HuH-7 (cell line): ENCODE data around the gene MMAA.
"Not testable (repeated sequence)": the region's sequence is repeated elsewhere in the genome, so short reads cannot be mapped to it uniquely, and the experiment has no call there.

Experiments
- DNase-seq: peaks from one replicate; pipeline ENCODE4 v3.0.0; 2011; ENCODE audit warnings: low spot score

MMAA gene

DNA sequence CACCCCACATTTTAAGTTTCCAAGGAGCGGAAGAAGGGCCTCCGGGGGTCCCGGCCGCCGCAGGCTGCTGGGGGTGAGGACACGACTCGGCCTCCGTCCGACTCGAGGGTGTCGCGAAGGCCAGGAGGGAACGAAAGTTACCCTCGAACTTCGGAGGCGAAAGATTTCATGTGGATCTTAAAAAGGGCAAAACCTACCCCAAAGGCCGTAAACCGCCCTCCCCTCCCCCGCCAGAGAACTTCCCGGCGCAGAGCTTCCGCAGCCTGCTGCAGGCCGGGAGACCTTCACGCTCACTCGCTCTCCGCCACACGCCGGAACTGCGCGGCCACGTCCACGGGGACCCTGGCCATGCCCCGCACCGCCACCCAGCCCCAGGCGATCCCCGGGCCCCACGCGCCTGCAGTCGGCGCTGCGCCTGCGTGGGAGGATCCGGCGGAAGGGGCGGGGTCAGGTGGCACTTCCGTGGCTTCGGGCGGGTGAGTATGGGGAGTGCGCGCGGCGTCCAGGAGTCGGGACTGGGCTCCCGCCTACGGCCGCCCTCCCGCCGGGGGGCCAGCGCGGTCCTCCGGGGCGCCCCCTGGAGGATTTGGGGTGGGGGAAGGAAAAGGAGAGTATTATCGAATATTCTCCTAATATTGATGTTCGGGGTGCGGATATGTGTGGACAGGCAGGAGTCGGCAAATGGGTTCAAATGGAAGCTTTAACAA lies at the start of gene MMAA:
Gene MMAA (plus strand): TSS at position 454 of the 707 bp plus-strand sequence. CDS start 19,755 bp downstream, outside the sequence.
- DNase-seq: peak; percentile 90

DNA sequence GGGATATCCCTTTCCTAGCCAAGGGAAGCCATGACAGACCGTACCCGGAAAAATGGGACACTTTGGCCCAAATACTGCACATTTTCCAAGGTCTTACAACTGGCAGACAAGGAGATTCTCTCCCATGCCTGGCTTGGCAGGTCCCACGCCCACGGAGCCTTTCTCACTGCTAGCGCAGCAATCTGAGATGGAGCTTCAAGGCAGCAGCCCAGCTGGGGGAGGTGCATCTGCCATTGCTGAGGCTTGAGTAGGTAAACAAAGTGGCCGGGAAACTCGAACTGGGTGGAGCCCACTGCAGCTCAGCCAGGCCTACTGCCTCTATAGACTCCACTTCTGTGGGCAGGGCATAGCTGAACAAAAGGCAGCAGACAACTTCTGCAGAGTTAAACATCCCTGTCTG lies 44.6 kb upstream of the MMAA start:
- DNase-seq: not testable (repeated sequence)

DNA sequence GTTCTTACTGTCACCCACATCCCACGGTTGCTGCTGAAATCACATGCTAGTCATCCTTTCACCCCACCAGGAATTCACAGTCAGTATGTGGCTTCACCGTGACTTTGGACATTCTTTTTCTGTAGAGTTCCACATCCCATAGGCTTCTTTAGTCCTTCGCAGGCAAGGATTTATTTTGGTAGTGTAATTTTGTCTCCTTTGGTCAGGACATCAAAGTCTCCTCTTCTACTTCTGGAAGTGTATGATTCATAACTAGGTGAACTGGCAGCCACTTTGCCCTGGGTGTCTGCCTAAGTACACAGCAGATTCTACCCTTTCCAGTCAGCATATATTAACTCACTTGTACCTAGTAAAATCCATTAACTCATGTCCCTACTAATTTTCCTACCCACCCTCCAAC lies 38.3 kb upstream of the MMAA start:
- DNase-seq: no peak

DNA sequence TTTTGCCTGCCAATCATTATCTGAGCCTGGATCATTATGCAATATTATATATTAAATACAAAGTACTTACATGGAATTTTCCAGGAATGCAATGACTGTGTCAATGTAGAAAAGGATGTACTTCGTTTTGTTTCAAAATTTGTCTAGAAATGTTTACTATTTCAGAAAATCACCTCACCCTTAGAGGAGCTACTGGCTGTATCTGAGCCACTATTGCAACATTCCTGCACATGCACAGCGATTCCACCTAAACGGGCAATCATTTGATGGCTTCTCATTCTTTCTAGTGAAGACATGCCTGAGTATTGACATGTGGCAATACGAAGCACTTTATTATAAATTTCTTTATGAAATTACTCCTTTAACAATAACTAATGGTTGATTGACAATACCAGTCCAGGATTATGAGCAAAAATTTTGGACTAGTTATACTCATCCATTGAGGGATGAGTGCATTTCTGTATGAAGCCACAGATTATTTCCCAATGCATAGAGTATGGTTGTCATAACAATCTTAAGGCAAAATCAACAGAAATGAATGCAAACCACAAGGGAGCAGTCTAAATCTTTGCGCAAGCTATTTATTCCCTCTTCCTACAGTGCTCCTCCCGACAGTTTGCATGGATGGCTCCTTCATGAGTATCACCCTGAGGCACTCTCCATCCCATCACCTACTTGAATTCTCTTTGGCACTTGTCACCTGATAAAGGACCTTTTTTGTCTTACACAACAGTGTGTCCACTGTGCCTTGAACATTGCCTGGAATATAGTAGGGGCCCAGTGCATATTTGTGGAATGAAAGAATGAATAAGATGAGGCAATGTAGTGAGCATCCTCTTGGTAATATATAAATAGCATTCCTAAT lies 35.8 kb upstream of the MMAA start:
- no peak for DNase-seq

DNA sequence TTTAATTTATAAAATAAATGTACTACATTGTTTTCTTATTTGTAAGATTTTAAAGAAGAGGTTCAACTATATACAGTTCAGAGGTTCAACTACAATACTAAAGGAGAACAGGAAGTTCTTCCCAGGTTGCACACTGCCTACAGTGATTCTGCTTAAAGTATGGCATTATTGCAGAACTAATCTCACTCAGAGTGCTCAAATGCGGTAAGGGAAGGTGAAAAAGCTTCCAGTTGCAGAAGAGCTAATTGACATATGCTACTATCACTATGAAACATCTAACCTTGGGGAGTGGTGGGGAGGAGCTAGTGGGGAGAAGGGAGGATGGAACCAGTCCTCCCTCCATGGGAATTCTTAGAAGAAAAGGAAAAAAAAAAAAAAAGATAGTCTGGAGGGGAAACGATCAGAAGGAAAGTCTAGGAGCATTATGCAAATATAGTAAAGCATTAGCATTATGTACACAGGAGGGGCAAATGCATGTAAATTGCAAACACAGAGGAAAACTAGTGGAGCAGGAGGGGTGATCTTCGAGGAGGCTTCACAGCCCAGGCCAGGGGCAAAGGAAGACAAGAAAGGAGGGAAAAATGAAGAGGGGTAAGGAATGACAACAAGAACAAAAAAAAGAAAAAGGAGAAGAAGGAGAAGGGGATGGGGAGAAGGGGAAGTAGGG lies 32.0 kb upstream of the MMAA start:
- DNase-seq: no peak

DNA sequence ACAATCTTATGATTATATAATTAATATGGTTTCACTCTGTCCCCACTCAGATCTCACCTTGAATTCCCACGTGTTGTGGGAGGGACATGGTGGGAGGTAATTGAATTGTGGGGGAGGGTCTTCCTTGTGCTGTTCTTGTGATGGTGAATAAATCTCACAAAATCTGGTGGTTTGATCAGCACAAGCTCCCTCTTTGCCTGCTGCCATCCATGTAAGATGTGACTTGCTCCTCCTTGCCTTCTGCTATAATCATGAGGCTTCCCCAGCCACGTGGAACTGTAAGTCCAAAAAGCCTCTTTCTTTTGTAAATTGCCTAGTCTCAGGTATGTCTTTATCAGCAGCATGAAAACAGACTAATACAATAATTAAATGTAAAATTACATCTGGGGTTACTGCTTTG lies 29.8 kb upstream of the MMAA start:
- DNase-seq: not testable (repeated sequence)

DNA sequence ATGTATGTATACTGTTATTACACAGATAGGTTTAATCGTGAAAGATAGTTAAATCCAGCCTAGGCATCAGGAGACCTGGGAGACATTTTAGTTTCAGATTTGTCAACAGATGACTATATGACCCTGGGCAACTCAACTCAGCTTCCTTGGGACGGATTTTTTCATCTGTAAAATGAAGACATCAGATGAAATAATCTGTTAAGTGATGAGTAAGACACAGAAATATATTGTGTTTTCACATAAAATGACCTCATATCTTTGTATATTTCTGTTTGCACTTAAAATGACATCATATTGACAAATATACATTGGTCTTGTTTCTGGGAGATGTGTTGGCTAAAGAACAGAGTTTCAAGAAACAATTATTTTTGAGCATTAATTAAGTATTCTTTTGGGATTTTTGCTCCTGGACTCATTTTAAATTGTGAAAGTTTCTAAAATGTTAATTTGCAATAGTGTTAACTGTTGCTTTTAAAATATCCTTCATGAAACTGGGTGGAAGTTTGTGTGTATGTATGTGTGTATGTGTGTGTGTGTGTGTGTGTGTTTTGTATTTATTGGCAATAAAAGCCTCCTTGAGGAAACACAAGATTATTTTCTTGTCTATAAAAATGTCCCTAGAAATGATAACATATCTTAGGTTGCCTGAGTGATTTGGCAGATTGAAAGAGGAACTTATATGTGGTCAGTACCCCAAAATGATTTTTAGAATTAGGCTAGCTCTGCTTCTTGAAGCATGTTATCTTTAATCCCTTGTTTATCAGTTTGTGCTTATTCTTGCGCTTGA lies 29.1 kb upstream of the MMAA start:
- DNase-seq: no peak

DNA sequence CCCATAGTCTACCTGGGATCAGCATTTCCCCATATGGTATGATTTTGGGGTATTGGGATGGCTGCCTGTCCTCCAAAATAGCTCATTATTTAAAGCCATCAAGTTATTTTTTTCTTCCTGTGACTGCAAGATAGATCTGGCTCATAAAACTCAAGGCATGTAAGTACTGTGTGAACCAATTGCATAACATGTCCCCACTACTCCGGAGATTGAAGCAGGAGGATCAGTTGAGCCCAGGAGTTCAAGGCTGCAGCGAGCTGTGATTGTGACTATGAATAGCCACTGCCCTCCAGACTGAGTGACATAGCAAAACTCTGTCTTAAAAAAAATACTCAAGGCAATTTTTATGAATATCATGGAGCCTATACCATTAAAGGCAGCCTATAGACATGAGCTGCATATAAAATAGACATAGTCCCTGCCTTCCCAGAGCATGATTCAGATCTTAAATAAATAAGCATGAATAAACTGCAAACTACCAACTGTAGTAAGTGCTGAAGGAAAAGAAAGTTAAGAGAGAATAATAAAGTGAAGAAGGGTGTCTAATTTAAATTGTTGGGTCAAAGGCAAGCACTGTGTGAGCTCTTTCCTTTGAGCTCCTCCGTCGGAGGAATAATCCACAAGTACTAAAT lies 16.9 kb upstream of the MMAA start:
- DNase-seq: no peak

DNA sequence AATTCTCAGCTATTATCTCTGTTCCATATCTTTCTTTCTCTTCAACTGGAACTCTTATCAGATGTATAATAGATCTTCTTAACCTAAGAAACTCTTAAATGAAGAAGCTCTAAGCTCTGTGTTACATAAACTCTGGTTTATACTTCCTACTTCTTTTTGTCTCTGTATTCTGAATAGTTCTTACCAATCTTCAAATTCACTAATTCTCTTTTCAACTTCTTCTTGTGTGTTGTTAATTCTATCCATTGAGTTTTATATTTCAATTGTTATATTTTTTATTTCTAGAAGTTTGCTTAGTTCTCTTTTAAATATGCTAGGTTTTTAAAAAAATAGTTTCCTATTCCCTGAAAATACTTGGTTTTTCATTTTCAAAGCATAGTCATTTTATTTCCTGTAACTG lies 13.2 kb upstream of the MMAA start:
- no peak for DNase-seq

DNA sequence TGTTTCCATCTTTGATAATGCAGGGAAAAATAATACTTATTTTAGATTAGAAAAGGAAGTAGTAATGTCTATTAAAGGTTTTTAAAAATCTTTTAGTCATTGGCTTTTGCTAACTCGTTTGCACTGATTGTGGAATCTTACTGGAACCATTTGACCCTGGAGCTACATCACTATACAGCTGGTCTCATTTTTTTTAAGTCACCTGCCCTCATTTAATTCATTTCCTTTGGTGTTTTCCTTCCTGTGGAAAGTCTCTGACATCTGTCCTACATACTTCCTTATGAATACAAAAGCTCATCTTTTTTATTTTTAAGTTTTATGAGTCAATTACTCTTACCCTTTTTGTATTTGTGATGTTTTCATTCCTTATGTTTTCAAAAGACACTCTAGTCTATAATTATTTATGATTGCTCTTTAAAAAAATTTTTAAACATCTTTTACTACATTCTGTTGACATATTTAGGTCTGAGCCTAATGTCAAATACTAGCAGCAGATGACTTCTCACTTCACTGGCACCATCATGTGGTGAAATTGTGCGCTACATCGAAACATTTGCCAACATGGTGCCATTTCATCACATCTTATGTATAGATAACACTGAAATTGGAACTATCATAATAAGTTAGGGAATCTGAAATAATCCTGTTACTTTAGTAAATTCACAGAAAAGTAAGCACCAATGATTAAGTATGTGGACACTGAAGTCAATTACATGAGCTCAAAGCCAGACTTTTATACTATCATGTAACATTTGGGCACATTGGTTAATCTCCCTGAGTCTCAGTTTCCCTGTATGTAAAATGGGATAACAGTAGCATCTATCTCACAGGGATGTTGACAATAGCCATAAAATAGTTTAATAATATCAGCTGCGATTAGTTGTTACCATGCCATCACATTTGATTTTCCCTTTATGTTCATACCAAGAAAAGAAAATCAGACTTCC lies 9.4 kb upstream of the MMAA start:
- DNase-seq: peak; percentile 8

DNA sequence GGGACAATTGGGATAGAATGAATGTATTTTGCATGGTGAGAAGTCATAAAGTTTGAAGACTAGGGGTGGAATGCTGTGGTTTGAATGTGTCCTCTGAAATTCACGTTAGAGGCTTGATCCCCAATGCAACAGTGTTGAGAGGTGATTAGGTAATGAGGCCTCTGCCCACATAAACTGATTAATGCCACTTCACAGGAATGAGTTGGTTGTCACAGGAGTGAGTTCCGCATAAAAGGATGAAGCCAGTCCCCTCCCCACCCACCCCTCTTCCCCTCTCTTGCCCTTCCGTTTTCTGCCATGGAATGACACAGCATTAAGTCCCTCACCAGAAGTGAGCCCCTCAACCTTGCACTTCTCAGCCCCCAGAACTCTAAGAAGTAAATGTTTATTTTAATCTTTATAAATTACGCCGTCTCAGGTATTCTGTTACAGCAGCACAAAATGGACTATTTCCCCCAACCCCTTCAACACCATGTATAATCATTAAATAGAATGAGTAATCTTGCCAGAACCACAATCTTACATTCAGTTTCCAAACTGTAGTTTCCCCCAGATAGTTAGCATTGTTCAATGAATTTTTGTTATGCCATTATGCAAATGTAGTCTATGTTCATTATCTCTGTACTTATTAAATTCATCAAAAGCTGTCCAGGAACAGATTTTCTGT lies 5.5 kb upstream of the MMAA start:
- DNase-seq: no peak

DNA sequence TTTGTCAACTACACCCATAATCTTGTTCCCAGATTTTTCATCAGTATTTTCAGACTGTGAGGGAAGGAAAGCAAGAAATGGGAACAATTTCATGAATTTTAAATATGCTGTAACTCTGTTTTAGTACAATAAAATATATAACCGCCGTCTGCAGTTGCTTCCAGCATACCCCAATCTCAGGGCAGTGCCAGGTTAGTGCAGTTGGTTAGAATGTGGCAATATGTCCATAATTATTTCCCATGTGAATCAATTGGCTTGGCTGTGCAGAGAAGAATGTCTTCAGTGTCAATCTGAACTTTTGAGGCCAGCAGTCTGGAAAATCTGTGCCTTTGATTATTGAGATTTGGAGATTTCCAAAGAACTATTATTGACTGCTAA lies 5.0 kb upstream of the MMAA start:
- DNase-seq: no peak

DNA sequence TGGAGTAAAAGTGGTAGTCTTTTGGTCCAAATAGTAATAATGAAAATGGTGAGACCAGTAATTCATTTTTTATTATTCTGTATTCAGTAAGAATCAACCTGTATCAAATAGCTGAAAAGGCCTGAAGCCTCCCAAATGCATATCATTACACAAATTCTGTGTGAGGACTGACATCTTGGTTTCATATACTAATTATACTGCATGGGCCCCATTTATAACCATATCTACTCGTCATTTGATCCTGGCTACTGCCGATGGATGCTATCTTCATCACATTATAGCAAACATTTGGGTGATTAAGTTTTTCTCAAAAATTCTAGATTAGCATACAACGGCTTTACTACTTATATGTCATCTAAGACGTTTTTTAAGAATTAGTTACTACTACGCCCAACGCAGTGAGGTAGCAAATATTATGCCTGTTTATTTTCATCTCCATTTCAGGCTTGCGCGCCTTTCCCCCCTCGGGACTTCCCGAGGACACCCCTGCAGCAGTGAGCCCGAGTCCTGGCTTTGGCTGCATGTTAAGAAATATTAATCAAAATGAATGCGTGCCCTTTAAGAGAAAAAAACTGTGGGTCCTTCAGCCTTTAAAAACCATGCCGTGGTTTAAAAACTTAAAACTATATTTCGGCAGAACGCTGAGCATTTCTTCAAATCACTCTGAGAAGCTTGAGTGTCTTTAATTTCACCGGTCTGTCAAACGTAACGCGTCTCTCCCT lies 814 bp upstream of the MMAA start:
- no peak for DNase-seq

DNA sequence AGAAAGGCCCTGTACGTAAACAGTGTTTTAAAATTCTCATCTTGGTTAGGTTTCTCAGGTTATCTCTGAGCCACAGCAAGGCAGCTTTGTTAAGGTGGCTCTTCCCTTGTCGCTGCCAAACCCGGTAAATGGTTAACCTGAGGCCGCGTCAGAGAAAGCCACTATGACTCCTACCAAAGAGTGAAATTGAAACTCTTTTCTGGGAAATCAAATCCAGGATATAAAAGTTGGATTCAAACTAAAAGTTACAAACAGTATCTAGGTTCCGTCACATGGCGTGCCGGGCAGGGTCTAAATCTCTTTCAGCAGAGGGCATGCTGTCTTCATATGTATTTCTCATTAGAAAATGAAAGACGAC lies 433 bp downstream of the MMAA start:
- peak; percentile 55 for DNase-seq

DNA sequence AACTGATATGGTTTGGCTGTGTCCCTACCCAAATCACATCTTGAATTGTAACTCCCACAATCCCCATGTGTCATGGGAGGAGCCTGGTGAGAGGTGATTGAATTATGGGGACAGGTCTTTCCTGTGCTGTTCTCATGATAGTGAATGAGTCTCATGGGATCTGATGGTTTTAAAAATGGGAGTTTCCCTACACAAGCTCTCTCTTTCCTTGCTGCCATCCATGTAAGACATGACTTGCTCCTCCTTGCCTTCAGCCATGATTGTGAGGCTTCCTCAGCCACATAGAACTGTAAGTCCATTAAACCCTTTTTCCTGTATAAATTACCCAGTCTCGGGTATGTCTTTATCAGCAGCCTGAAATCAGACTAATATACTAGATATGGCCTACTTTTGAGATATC lies 2.9 kb downstream of the MMAA start:
- not testable (repeated sequence) for DNase-seq

DNA sequence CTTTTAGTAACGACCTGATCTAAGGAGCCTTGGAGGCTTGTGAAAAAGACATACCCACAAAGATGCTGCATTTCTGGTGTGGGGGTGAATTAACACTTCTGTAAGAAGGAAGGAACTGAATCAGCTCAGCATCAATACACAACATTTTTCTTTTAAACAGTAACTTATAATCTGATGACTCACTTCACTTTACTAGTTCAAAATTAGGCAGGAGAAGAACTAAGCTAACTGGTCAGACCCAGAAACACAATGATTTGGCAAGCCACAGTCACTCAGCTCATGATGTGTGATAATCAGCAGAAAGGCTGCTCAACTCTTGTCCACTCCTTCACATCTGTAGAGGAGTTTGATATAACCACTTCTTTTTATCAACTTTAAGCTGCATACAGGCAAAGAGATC lies 4.6 kb downstream of the MMAA start:
- no peak for DNase-seq

DNA sequence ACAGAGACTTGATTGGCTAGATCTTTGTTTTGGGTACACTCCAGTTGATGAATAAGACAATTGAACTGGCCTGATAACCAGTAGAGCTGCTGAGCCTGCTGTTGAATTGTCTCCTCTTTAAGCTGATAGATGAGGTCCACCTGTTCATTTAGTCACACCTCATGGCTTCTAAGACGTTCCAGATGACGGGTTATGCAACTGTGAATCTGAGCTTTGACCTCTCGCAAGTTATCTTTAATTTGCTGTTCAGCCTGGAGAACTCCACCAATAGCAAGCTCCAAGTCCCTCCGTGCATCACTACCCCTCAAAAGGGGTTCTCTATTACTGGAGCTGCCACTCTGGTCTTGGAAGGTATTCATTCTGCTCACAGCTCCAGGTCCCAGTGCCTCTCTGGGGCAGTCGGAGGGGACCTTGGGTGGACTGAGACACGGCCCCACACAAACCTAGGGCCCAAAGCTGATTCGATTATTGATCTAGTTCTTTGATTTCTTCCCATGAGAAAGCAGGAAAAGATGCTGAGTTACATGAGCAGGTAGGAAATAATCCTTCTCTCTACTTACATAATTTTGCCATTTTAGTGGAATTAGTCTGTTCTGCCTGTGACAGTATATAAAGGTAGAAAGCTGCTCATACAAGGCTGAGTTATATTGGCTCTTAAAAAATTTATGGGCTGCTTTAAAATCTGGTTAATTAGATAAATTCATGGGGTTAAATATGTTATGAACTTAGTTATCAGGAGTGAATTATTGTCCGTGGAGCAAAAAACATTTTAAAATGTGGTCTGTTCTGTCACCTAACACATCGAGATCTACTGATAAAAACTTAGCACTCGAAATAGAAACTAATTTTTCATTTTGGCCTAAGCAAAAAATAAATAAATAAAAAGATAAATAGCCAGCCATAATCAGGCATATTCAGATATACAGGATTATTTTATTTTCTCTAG lies 6.8 kb downstream of the MMAA start:
- no peak for DNase-seq

DNA sequence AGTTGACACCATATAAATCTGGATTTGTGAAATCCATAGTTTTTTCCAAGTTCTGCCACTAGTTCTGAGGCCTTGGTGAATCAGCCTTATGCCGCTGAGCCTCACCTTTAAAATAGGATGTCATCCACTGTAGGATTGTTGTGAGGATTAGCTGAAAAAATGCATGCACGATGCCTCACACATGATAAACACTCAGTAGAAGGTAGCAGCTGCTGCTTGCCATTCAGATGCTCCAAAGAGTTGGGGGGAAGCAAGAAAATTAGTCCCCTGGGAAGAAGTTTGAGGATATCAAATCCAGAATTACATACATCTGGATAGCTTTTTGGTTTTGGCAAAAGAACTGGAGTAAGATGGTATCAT lies 7.4 kb downstream of the MMAA start:
- DNase-seq: no peak
